ENCODE results near the gene ST3GAL3.

- no peak for TF ChIP-seq SIN3A (IDR thresholded peaks at IDR 0.05; ENCODE audit: borderline replicate concordance, insufficient read depth, low read depth, low read length)
- no peak for TF ChIP-seq CTCF (IDR thresholded peaks at IDR 0.05)
Measured at GRCh38 chr1:43872280-43872679, 164.9 kb downstream of the ST3GAL3 start.
